Sigmoid colon (tissue), 4 donors: ENCODE results near the gene RNF149.

Source experiments
- POLR2A ChIP-seq, 2 donors: fragments of 450-650 bp; IDR thresholded peaks; one replicate each; pipeline ENCODE4 v1.6.1; 2016; ENCODE audit warnings: antibody characterized with exemption in 2 of 2, mild to moderate bottlenecking in 2 of 2, moderate library complexity in 2 of 2
- POLR2AphosphoS5 ChIP-seq, 4 donors: sonication (generic); formaldehyde crosslinking; IDR thresholded peaks; one replicate each; pipeline ENCODE4 v1.6.1; 2017; ENCODE audit warnings: antibody characterized with exemption in 4 of 4
- TF ChIP-seq, protein P1 (sequence below), 4 experiments: fragments of 450-650 bp in 3 of 4; fragments of 200-600 bp in 1 of 4; IDR thresholded peaks; one replicate each; pipeline ENCODE4 v1.5.1; 2016 to 2019; ENCODE audit warnings: antibody characterized with exemption in 4 of 4, mild to moderate bottlenecking in 3 of 4, moderate library complexity in 2 of 4

GRCh38 chr2:101286684-101287083 is 21.8 kb downstream of the RNF149 start:
- no peak for TF ChIP-seq POLR2AphosphoS5 (IDR thresholded peaks at IDR 0.05)
- TF ChIP-seq, protein P1, sequence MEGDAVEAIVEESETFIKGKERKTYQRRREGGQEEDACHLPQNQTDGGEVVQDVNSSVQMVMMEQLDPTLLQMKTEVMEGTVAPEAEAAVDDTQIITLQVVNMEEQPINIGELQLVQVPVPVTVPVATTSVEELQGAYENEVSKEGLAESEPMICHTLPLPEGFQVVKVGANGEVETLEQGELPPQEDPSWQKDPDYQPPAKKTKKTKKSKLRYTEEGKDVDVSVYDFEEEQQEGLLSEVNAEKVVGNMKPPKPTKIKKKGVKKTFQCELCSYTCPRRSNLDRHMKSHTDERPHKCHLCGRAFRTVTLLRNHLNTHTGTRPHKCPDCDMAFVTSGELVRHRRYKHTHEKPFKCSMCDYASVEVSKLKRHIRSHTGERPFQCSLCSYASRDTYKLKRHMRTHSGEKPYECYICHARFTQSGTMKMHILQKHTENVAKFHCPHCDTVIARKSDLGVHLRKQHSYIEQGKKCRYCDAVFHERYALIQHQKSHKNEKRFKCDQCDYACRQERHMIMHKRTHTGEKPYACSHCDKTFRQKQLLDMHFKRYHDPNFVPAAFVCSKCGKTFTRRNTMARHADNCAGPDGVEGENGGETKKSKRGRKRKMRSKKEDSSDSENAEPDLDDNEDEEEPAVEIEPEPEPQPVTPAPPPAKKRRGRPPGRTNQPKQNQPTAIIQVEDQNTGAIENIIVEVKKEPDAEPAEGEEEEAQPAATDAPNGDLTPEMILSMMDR (IDR thresholded peaks at IDR 0.05) = no peak
- TF ChIP-seq POLR2A (IDR thresholded peaks at IDR 0.05) = no peak
